ENCODE measurements around the gene KRT5. TPM values are rescaled to one million over a fixed set of nuclear protein-coding genes. Genes with fewer than 3 reads are reported as not detected.

The KRT5 gene
- total and polyA plus RNA-seq, 2 experiments from 2014 or later = not detected

- H3K4me1 Mint-ChIP-seq = peaks cover 15% of the 10 kb centered on the region; the same call in 1 of the 3 replicates
- Histone ChIP-seq H4K20me1 (replicated peaks; ENCODE audit: insufficient read depth) (no peaks in the 10 kb centered on the region), H3K36me3 (ENCODE audit: insufficient read depth) (no peaks in the 10 kb centered on the region), H3K4me3 (no peak overlapping the region), H3F3A (replicated peaks; ENCODE audit: low read depth) (no peaks in the 10 kb centered on the region), H2AFZ (no peak overlapping the region), H3K27ac (ENCODE audit: low read depth) (no peak overlapping the region), H3K27me3 (ENCODE audit: insufficient read depth) (no peaks in the 10 kb centered on the region), H3K79me2 (replicated peaks; ENCODE audit: insufficient read depth) (no peaks in the 10 kb centered on the region), H3K4me2 (no peak overlapping the region), H3K9me2 (ENCODE audit: insufficient read depth) (no peaks in the 10 kb centered on the region), H3K4me1 (ENCODE audit: insufficient read depth) (no peaks in the 10 kb centered on the region)
- TF ChIP-seq POLR2AphosphoS5 (IDR thresholded peaks at IDR 0.05; ENCODE audit: low read depth) = no peak
- no peak for TF ChIP-seq CREB1 (CRISPR knock-in tag; IDR thresholded peaks at IDR 0.05; ENCODE audit: low read depth)
- TF ChIP-seq REST (IDR thresholded peaks at IDR 0.05; ENCODE audit: unreplicated experiment) = no peak
- no peak for TF ChIP-seq ZNF114 (CRISPR knock-in tag; IDR thresholded peaks at IDR 0.05)
- TF ChIP-seq JUNB (IDR thresholded peaks at IDR 0.05; ENCODE audit: unreplicated experiment) = no peak
- no peak for TF ChIP-seq EZH2phosphoT487 (IDR thresholded peaks at IDR 0.05; ENCODE audit: unreplicated experiment)
- no peak for TF ChIP-seq ETS1 (IDR thresholded peaks at IDR 0.05)
- no peak for TF ChIP-seq ZNF331 (CRISPR knock-in tag; IDR thresholded peaks at IDR 0.05; ENCODE audit: low read depth)
- TF ChIP-seq CTCF (conservative IDR thresholded peaks at IDR 0.05; ENCODE audit: low read depth in 2 of 2) = no peak
- no peak for TF ChIP-seq ZNF462 (CRISPR knock-in tag; IDR thresholded peaks at IDR 0.05)
- no peak for TF ChIP-seq NANOG (IDR thresholded peaks at IDR 0.05; ENCODE audit: borderline replicate concordance)
- no peak for TF ChIP-seq STAT1 (IDR thresholded peaks at IDR 0.05; ENCODE audit: unreplicated experiment)
- TF ChIP-seq EZH2 (IDR thresholded peaks at IDR 0.05; ENCODE audit: low read depth, unreplicated experiment) = no peak
- no peak overlapping the region for H3K4me3 Mint-ChIP-seq
- no peak for DNase-seq (ENCODE audit: low spot score)
- no peak overlapping the region for H3K27ac Mint-ChIP-seq
- no peaks in the 10 kb centered on the region for H3K9me3 Mint-ChIP-seq
- no peaks in the 10 kb centered on the region for H3K36me3 Mint-ChIP-seq (ENCODE audit: low read depth)
- ATAC-seq = no peak
- H3K27me3 Mint-ChIP-seq (ENCODE audit: insufficient read depth, low read depth, poor library complexity) = peaks cover 12% of the 10 kb centered on the region
Measured at GRCh38 chr12:52523824-52524223, 3.6 kb upstream of the KRT5 start.
